Activated T-cell treated with anti-CD3 and anti-CD28 coated beads, Interleukin-2, amount 50 U/mL, for 72 hours (primary cell): ENCODE data around the gene RAP1A. TPM values are rescaled to one million over a fixed set of nuclear protein-coding genes. Genes with fewer than 3 reads are reported as not detected.
"Not testable (repeated sequence)": the region's sequence is repeated elsewhere in the genome, so short reads cannot be mapped to it uniquely, and the experiment has no call there.

Source experiments
- ATAC-seq, 2 donors: fragments of 150-1000 bp; cut with Tn5 transposase; replicated peaks in 1 of 2; 2 replicates each; pipeline ENCODE4 v1.10.0; 2021; ENCODE audit warnings: moderate library complexity in 2 of 2, mild to moderate bottlenecking in 1 of 2
- DNase-seq, 2 donors: peaks; one replicate each; pipeline ENCODE4 v3.0.0; 2021 to 2022; ENCODE audit warnings: mixed read lengths in 1 of 2
- H3K27ac Mint-ChIP-seq: one replicate; pipeline ENCODE4 v1.8.0; 2022; ENCODE audit warnings: mild to moderate bottlenecking, moderate library complexity, mixed read lengths
- H3K27me3 Mint-ChIP-seq: one replicate; pipeline ENCODE4 v1.8.0; 2022; ENCODE audit warnings: low read depth, mixed read lengths
- H3K36me3 Mint-ChIP-seq, 2 donors: one replicate each; pipeline ENCODE4 v1.8.0; 2022; ENCODE audit warnings: mixed read lengths in 2 of 2, mild to moderate bottlenecking in 1 of 2; ENCODE audit not compliant: insufficient read depth in 2 of 2
- H3K4me1 Mint-ChIP-seq: one replicate; pipeline ENCODE4 v1.8.0; 2022; ENCODE audit warnings: low read depth, mixed read lengths
- H3K4me3 Mint-ChIP-seq, 2 donors: one replicate each; pipeline ENCODE4 v1.8.0; 2022; ENCODE audit warnings: mild to moderate bottlenecking in 2 of 2, mixed read lengths in 2 of 2, moderate library complexity in 2 of 2
- H3K9me3 Mint-ChIP-seq, 2 donors: one replicate each; pipeline ENCODE4 v1.8.0; 2022; ENCODE audit warnings: mixed read lengths in 2 of 2
- total RNA-seq, 2 donors: library from RNA; stranded (reverse); gene quantifications; one replicate each; pipeline ENCODE4 v1.2.3, GENCODE V29; 2022

Gene RAP1A
- total RNA-seq, 2 donors from 2014 or later: 216 TPM

- H3K4me3 Mint-ChIP-seq: peak overlapping the region; percentile 80 to 85
- peaks cover 93% of the 10 kb centered on the region for H3K4me1 Mint-ChIP-seq
- no peaks in the 10 kb centered on the region for H3K27me3 Mint-ChIP-seq
- DNase-seq (no peak), ATAC-seq (no peak)
- peak overlapping the region; percentile 90 for H3K27ac Mint-ChIP-seq
- peaks cover 2% of the 10 kb centered on the region in 2 donors for H3K9me3 Mint-ChIP-seq
- peaks cover 0 to 3% of the 10 kb centered on the region in 2 donors for H3K36me3 Mint-ChIP-seq
These were observed 17.3 kb upstream of the RAP1A start for GRCh38 chr1:111602302-111602701.

- peak; percentile 75 to 78 for DNase-seq
- Mint-ChIP-seq H3K36me3 (peaks cover 0 to 3% of the 10 kb centered on the region in 2 donors), H3K27me3 (no peaks in the 10 kb centered on the region), H3K27ac (peak overlapping the region; percentile 90), H3K4me3 (peak overlapping the region; percentile 80 to 85), H3K9me3 (peaks cover 2% of the 10 kb centered on the region in 2 donors), H3K4me1 (peaks cover 86% of the 10 kb centered on the region)
- peak; percentile 42 to 55 for ATAC-seq
These were observed 16.6 kb upstream of the RAP1A start for GRCh38 chr1:111602974-111603373.

- H3K36me3 Mint-ChIP-seq: peaks cover 0 to 3% of the 10 kb centered on the region in 2 donors
- H3K4me3 Mint-ChIP-seq: peak overlapping the region; percentile 80 to 85
- H3K9me3 Mint-ChIP-seq: peaks cover 2% of the 10 kb centered on the region in 2 donors
- ATAC-seq: peak; percentile 77 to 79
- H3K27ac Mint-ChIP-seq: peak overlapping the region; percentile 90
- peak; percentile 84 to 88 for DNase-seq
- H3K27me3 Mint-ChIP-seq: no peaks in the 10 kb centered on the region
- peaks cover 76% of the 10 kb centered on the region for H3K4me1 Mint-ChIP-seq
These were observed 15.6 kb upstream of the RAP1A start for GRCh38 chr1:111603979-111604378.

- Mint-ChIP-seq H3K9me3 (peaks cover 0 to under 1% of the 10 kb centered on the region in 2 donors), H3K4me3 (peak overlapping the region; percentile 80 to 85), H3K27ac (peak overlapping the region; percentile 90), H3K4me1 (peaks cover 67% of the 10 kb centered on the region), H3K27me3 (no peaks in the 10 kb centered on the region), H3K36me3 (peaks cover 2% of the 10 kb centered on the region in 2 donors)
- no peak for DNase-seq
- ATAC-seq: no peak
These were observed 14.7 kb upstream of the RAP1A start for GRCh38 chr1:111604931-111605330.

GRCh38 chr1:111605576-111605975 lies 14.0 kb upstream of the RAP1A start:
- DNase-seq (no peak), ATAC-seq (no peak)
- Mint-ChIP-seq H3K27me3 (no peaks in the 10 kb centered on the region), H3K4me3 (peak overlapping the region in 1 of 2 donors; percentile 17), H3K27ac (peak overlapping the region; percentile 90), H3K9me3 (no peaks in the 10 kb centered on the region), H3K4me1 (peaks cover 60% of the 10 kb centered on the region), H3K36me3 (peaks cover 2% of the 10 kb centered on the region in 2 donors)

GRCh38 chr1:111606457-111607215 lies 13.0 kb upstream of the RAP1A start:
- not testable (repeated sequence) for H3K36me3 Mint-ChIP-seq, H3K9me3 Mint-ChIP-seq, H3K27me3 Mint-ChIP-seq, DNase-seq, ATAC-seq
- Mint-ChIP-seq H3K27ac (peak overlapping the region; percentile 80), H3K4me3 (peak overlapping the region; percentile 42 to 52), H3K4me1 (peaks cover 51% of the 10 kb centered on the region)

GRCh38 chr1:111608528-111608927 lies 11.1 kb upstream of the RAP1A start:
- not testable (repeated sequence) for DNase-seq, H3K27ac Mint-ChIP-seq, H3K27me3 Mint-ChIP-seq, H3K36me3 Mint-ChIP-seq, H3K9me3 Mint-ChIP-seq, ATAC-seq, H3K4me3 Mint-ChIP-seq
- H3K4me1 Mint-ChIP-seq: peaks cover 37% of the 10 kb centered on the region

- no peaks in the 10 kb centered on the region for H3K27me3 Mint-ChIP-seq
- no peak overlapping the region for H3K4me3 Mint-ChIP-seq
- H3K9me3 Mint-ChIP-seq: no peaks in the 10 kb centered on the region
- peaks cover 29% of the 10 kb centered on the region for H3K4me1 Mint-ChIP-seq
- H3K36me3 Mint-ChIP-seq: peaks cover 2% of the 10 kb centered on the region in 2 donors
- no peak for DNase-seq
- no peak overlapping the region for H3K27ac Mint-ChIP-seq
- no peak for ATAC-seq
These were observed 7.6 kb upstream of the RAP1A start for GRCh38 chr1:111611986-111612385.

GRCh38 chr1:111615870-111616715 lies 3.5 kb upstream of the RAP1A start:
- peaks cover 54% of the 10 kb centered on the region for H3K4me1 Mint-ChIP-seq
- no peaks in the 10 kb centered on the region for H3K9me3 Mint-ChIP-seq
- H3K36me3 Mint-ChIP-seq: peaks cover 6 to 7% of the 10 kb centered on the region in 2 donors
- DNase-seq (peak; percentile 68 to 70), ATAC-seq (peak; percentile 57 to 58)
- peak overlapping the region; percentile 96 for H3K27ac Mint-ChIP-seq
- peak overlapping the region; percentile 63 to 72 for H3K4me3 Mint-ChIP-seq
- no peaks in the 10 kb centered on the region for H3K27me3 Mint-ChIP-seq

GRCh38 chr1:111618081-111618480 lies 1.5 kb upstream of the RAP1A start:
- Mint-ChIP-seq H3K27me3 (no peaks in the 10 kb centered on the region), H3K4me3 (peak overlapping the region; percentile 77 to 95), H3K9me3 (no peaks in the 10 kb centered on the region), H3K36me3 (peaks cover 15 to 16% of the 10 kb centered on the region in 2 donors), H3K4me1 (peaks cover 69% of the 10 kb centered on the region), H3K27ac (peak overlapping the region; percentile 90)
- ATAC-seq (peak in 1 of 2 donors; percentile 10), DNase-seq (no peak)

- DNase-seq: no peak
- Mint-ChIP-seq H3K4me1 (peaks cover 79% of the 10 kb centered on the region), H3K27me3 (no peaks in the 10 kb centered on the region), H3K27ac (peak overlapping the region; percentile 90), H3K4me3 (peak overlapping the region; percentile 77 to 95), H3K9me3 (no peaks in the 10 kb centered on the region), H3K36me3 (peaks cover 17 to 20% of the 10 kb centered on the region in 2 donors)
- ATAC-seq: peak; percentile 4 to 10
These were observed 491 bp upstream of the RAP1A start for GRCh38 chr1:111618961-111619634.

- DNase-seq (no peak), ATAC-seq (peak; percentile 24 to 28)
- Mint-ChIP-seq H3K27me3 (no peaks in the 10 kb centered on the region), H3K9me3 (no peaks in the 10 kb centered on the region), H3K27ac (peak overlapping the region; percentile 55), H3K4me1 (peaks cover 78% of the 10 kb centered on the region), H3K4me3 (peak overlapping the region; percentile 96 to 99), H3K36me3 (peaks cover 17 to 20% of the 10 kb centered on the region in 2 donors)
These were observed 917 bp downstream of the RAP1A start for GRCh38 chr1:111620441-111620971.
